SKM-1 treated with dmso at 0.1 percent for 144 hours (cell line): Measurements from ENCODE around the gene MAPKBP1.
"Not testable (repeated sequence)": the region's sequence is repeated elsewhere in the genome, so short reads cannot be mapped to it uniquely, and the experiment has no call there.

Source experiments
- DNase-seq: peaks from one replicate; lab custom pipeline; 2025; ENCODE audit not compliant: unreplicated experiment; lab: John Stamatoyannopoulos, UW

The MAPKBP1 gene

GRCh38 chr15:41774062-41774881 is at the start of gene MAPKBP1:
Gene MAPKBP1 (plus strand): TSS chr15:41774484. CDS start chr15:41775276, 792 bp downstream.
- DNase-seq: peak; percentile 95

- no peak for DNase-seq
Observed at GRCh38 chr15:41727143-41727542, 47.1 kb upstream of the MAPKBP1 start.

GRCh38 chr15:41728061-41728460 is 46.2 kb upstream of the MAPKBP1 start:
- DNase-seq: not testable (repeated sequence)

- DNase-seq: peak; percentile 72
Observed at GRCh38 chr15:41730543-41730942, 43.7 kb upstream of the MAPKBP1 start.

- no peak for DNase-seq
Observed at GRCh38 chr15:41732483-41732882, 41.8 kb upstream of the MAPKBP1 start.

- DNase-seq: no peak
Observed at GRCh38 chr15:41734079-41734478, 40.2 kb upstream of the MAPKBP1 start.

- no peak for DNase-seq
Observed at GRCh38 chr15:41735046-41735445, 39.2 kb upstream of the MAPKBP1 start.

- not testable (repeated sequence) for DNase-seq
Observed at GRCh38 chr15:41735492-41735891, 38.8 kb upstream of the MAPKBP1 start.

GRCh38 chr15:41746802-41747201 is 27.5 kb upstream of the MAPKBP1 start:
- no peak for DNase-seq

- no peak for DNase-seq
Observed at GRCh38 chr15:41756198-41756597, 18.1 kb upstream of the MAPKBP1 start.

GRCh38 chr15:41772720-41773331 is 1.5 kb upstream of the MAPKBP1 start:
- peak; percentile 51 for DNase-seq

GRCh38 chr15:41773332-41773728 is 954 bp upstream of the MAPKBP1 start:
- no peak for DNase-seq

- DNase-seq: no peak
Observed at GRCh38 chr15:41773729-41774061, 589 bp upstream of the MAPKBP1 start.

GRCh38 chr15:41774882-41775417 is 666 bp downstream of the MAPKBP1 start:
- DNase-seq: peak; percentile 61

- no peak for DNase-seq
Observed at GRCh38 chr15:41775651-41776050, 1.4 kb downstream of the MAPKBP1 start.

- DNase-seq: no peak
Observed at GRCh38 chr15:41777421-41777973, 3.2 kb downstream of the MAPKBP1 start.

- no peak for DNase-seq
Observed at GRCh38 chr15:41778521-41778920, 4.2 kb downstream of the MAPKBP1 start.

- DNase-seq: no peak
Observed at GRCh38 chr15:41779662-41780157, 5.4 kb downstream of the MAPKBP1 start.

- DNase-seq: no peak
Observed at GRCh38 chr15:41780266-41780665, 6.0 kb downstream of the MAPKBP1 start.

GRCh38 chr15:41780727-41781126 is 6.4 kb downstream of the MAPKBP1 start:
- DNase-seq: no peak

- DNase-seq: no peak
Observed at GRCh38 chr15:41782371-41783282, 8.3 kb downstream of the MAPKBP1 start.
